AG04450 (cell line): ENCODE results near the gene BCORL1. TPM values are rescaled to one million over a fixed set of nuclear protein-coding genes. Genes with fewer than 3 reads are reported as not detected.

ENCODE experiments used
- CTCF ChIA-PET: fragments of 300-600, 350-600 bp; formaldehyde crosslinking; extraction: SDS; loops from one replicate; lab custom pipeline; 2022; ENCODE audit warnings: antibody characterized with exemption, inconsistent platforms; lab: Charles Lee
- POLR2A ChIA-PET: fragments of 350-600 bp; formaldehyde crosslinking; extraction: SDS; loops from one replicate; lab custom pipeline; 2021; ENCODE audit warnings: antibody characterized with exemption, inconsistent platforms; lab: Yijun Ruan, JAX
- DNase-seq: peaks from one replicate; pipeline ENCODE4 v3.0.0-alpha.2; 2011; ENCODE audit warnings: low read depth, low spot score
- H3K27ac ChIP-seq: one replicate; pipeline ENCODE4 v1.5.1; 2012; ENCODE audit warnings: low read depth, low read length, control low read depth
- H3K27me3 ChIP-seq: one replicate; pipeline ENCODE4 v1.6.0; 2012; ENCODE audit warnings: low read length; ENCODE audit not compliant: control insufficient read depth, insufficient read depth
- H3K4me3 ChIP-seq: 2 replicates; pipeline ENCODE4 v1.5.1; 2011; ENCODE audit warnings: mild to moderate bottlenecking, low read depth, low read length, control low read depth
- H3K9me3 ChIP-seq: 2 replicates; pipeline ENCODE4 v1.5.1; 2012; ENCODE audit warnings: low read length; ENCODE audit not compliant: control insufficient read depth, insufficient read depth
- CTCF ChIP-seq: IDR thresholded peaks from 2 replicates; pipeline ENCODE4 v1.5.1; 2011; ENCODE audit warnings: low read depth, low read length, control low read depth, inconsistent platforms
- polyA plus RNA-seq: library from polyadenylated mRNA; depleted of rRNA; stranded (reverse); fragments of >200 nt; gene quantifications from 2 replicates; pipeline ENCODE4 v1.2.3, GENCODE V29; 2011

Gene BCORL1
- polyA plus RNA-seq, 1 experiment: 1.0 TPM

- Histone ChIP-seq H3K4me3 (no peak overlapping the region), H3K27me3 (no peaks in the 10 kb centered on the region), H3K27ac (no peak overlapping the region), H3K9me3 (no peaks in the 10 kb centered on the region)
- ChIA-PET CTCF (interaction anchor here (0.7 kb wide), 1 partner anchor 11 kb away, joined by 3 read pairs; no protein-coding TSS in a partner anchor), POLR2A (no interaction called here)
- TF ChIP-seq CTCF: no peak
- DNase-seq: no peak
These were observed 89.3 kb downstream of the BCORL1 start for GRCh38 chrX:130071611-130072344.

- CTCF ChIA-PET: interaction anchor here (0.7 kb wide), 1 partner anchor 12 kb away, joined by 3 read pairs; no protein-coding TSS in a partner anchor
These were observed 89.9 kb downstream of the BCORL1 start for GRCh38 chrX:130072345-130072740.

GRCh38 chrX:130075777-130076176 is 93.3 kb downstream of the BCORL1 start:
- Histone ChIP-seq H3K4me3 (no peak overlapping the region), H3K27ac (no peak overlapping the region), H3K9me3 (no peaks in the 10 kb centered on the region), H3K27me3 (no peaks in the 10 kb centered on the region)
- DNase-seq: no peak
- CTCF ChIA-PET: interaction anchor here (2.1 to 2.7 kb wide), 2 partner anchors 15 to 117 kb away, joined by 8 to 15 read pairs; no protein-coding TSS in a partner anchor
- TF ChIP-seq CTCF: no peak
- POLR2A ChIA-PET: no interaction called here

More at GRCh38 chrX:130072345-130072740, 89.9 kb downstream of the BCORL1 start:
- TF ChIP-seq CTCF: no peak
- Histone ChIP-seq H3K27ac (no peak overlapping the region), H3K4me3 (no peak overlapping the region), H3K9me3 (no peaks in the 10 kb centered on the region), H3K27me3 (no peaks in the 10 kb centered on the region)
- POLR2A ChIA-PET: no interaction called here
- DNase-seq: no peak

GRCh38 chrX:130079824-130080406 is 97.5 kb downstream of the BCORL1 start:
- POLR2A ChIA-PET: interaction anchor here (0.6 to 1.3 kb wide), 2 partner anchors 27 to 41 kb away, joined by 3 to 4 read pairs; no protein-coding TSS in a partner anchor
- Histone ChIP-seq H3K9me3 (no peaks in the 10 kb centered on the region), H3K27ac (no peak overlapping the region), H3K27me3 (no peaks in the 10 kb centered on the region), H3K4me3 (no peak overlapping the region)
- TF ChIP-seq CTCF: peak; percentile 70
- CTCF ChIA-PET: interaction anchor here (0.6 to 4.0 kb wide), 23 partner anchors 8 to 533 kb away, joined by 3 to 53 read pairs (median 5); no protein-coding TSS in a partner anchor
- DNase-seq: peak; percentile 42
